RWPE1 (cell line): ENCODE results near the gene ATXN1.
A peak's percentile ranks its signal among the peaks of the same experiment; 100 is the strongest.

Experiments used
- CTCF ChIA-PET: fragments of 350-600 bp; sonication (Branson Sonifier 250); formaldehyde crosslinking; extraction: SDS; loops from one replicate; lab custom pipeline; 2021; lab: Yijun Ruan, JAX
- POLR2A ChIA-PET: fragments of 400-600 bp; formaldehyde crosslinking; extraction: SDS; loops from one replicate; lab custom pipeline; 2020; ENCODE audit warnings: antibody characterized with exemption; ENCODE audit not compliant: low non-redundant PET; lab: Yijun Ruan, JAX
- DNase-seq: peaks from one replicate; pipeline ENCODE4 v3.0.0; 2012; ENCODE audit warnings: low spot score
- H3K27ac ChIP-seq: fragments of 450-650 bp; 2 replicates; pipeline ENCODE4 v1.5.1; 2017
- CTCF ChIP-seq: fragments of 450-650 bp; conservative IDR thresholded peaks from 2 replicates; pipeline ENCODE4 v1.5.1; 2017; ENCODE audit warnings: low read depth, mild to moderate bottlenecking

The ATXN1 gene

GRCh38 chr6:16722630-16723029, 38.6 kb downstream of the ATXN1 start:
- TF ChIP-seq CTCF = no peak
- CTCF ChIA-PET = interaction anchor here (0.5 to 1.6 kb wide), 2 partner anchors 211 to 251 kb away, joined by 3 to 7 read pairs; no protein-coding TSS in a partner anchor
- peak; percentile 36 for DNase-seq
- POLR2A ChIA-PET = no interaction called here
- H3K27ac ChIP-seq = no peak overlapping the region

- ChIA-PET CTCF (interaction anchor here (1.6 kb wide), 1 partner anchor 210 kb away, joined by 7 read pairs; no protein-coding TSS in a partner anchor), POLR2A (no interaction called here)
- DNase-seq = peak; percentile 45
- no peak for TF ChIP-seq CTCF
- H3K27ac ChIP-seq = peak overlapping the region; percentile 59
Observed at GRCh38 chr6:16721977-16722376, 39.3 kb downstream of the ATXN1 start.

GRCh38 chr6:16720861-16721260, 40.4 kb downstream of the ATXN1 start:
- H3K27ac ChIP-seq = no peak overlapping the region
- no peak for DNase-seq
- ChIA-PET POLR2A (no interaction called here), CTCF (interaction anchor here (1.3 kb wide), 1 partner anchor 42 kb away, joined by 4 read pairs; no protein-coding TSS in a partner anchor)
- no peak for TF ChIP-seq CTCF

- TF ChIP-seq CTCF = no peak
- POLR2A ChIA-PET = no interaction called here
- no peak for DNase-seq
- H3K27ac ChIP-seq = no peak overlapping the region
- CTCF ChIA-PET = interaction anchor here (0.6 to 1.4 kb wide), 2 partner anchors 28 to 38 kb away, joined by 3 to 5 read pairs; no protein-coding TSS in a partner anchor
Observed at GRCh38 chr6:16719488-16719887, 41.8 kb downstream of the ATXN1 start.

GRCh38 chr6:16718356-16718755, 42.9 kb downstream of the ATXN1 start:
- ChIA-PET POLR2A (no interaction called here), CTCF (interaction anchor here (0.6 to 1.4 kb wide), 2 partner anchors 39 to 1405 kb away, joined by 3 to 8 read pairs; no protein-coding TSS in a partner anchor)
- no peak for DNase-seq
- TF ChIP-seq CTCF = no peak
- no peak overlapping the region for H3K27ac ChIP-seq

- DNase-seq = no peak
- H3K27ac ChIP-seq = no peak overlapping the region
- CTCF ChIA-PET = no interaction called here
- POLR2A ChIA-PET = no interaction called here
- no peak for TF ChIP-seq CTCF
Observed at GRCh38 chr6:16717275-16717942, 43.9 kb downstream of the ATXN1 start.
